OCI-LY7 (cell line): ENCODE data around the gene IRF7.

Experiments
- CTCF ChIP-seq: fragments of 200-600 bp; sonication (generic); conservative IDR thresholded peaks from 2 replicates; pipeline ENCODE4 v1.5.1; 2014; ENCODE audit warnings: mild to moderate bottlenecking, antibody characterized with exemption, low read length, moderate library complexity, mixed read lengths
- EZH2phosphoT487 ChIP-seq: fragments of 200-600 bp; sonication (generic); IDR thresholded peaks from 2 replicates; pipeline ENCODE4 v1.6.1; 2018; ENCODE audit warnings: low read depth, borderline replicate concordance, mild to moderate bottlenecking, mixed run types, antibody characterized with exemption, low read length, moderate library complexity, mixed read lengths

GRCh38 chr11:574632-575312, 41.0 kb downstream of the IRF7 start:
- TF ChIP-seq CTCF, result no peak
- TF ChIP-seq EZH2phosphoT487, result no peak
